ENCODE results near the gene PSME4. TPM values are rescaled to one million over a fixed set of nuclear protein-coding genes. Genes with fewer than 3 reads are reported as not detected.

Gene PSME4
- total RNA-seq (2014; rRNA removed; shearing (Covaris generic)): 46.4 and 47.2 TPM in 2 replicates

GRCh38 chr2:53970724-53971602, at the start of gene PSME4:
PSME4 (minus strand) TSS chr2:53970993; CDS start chr2:53970784, 209 bp downstream.

GRCh38 chr2:53859206-53860181, 111.3 kb downstream of the PSME4 start, which contains the start of gene GPR75:
GPR75 (minus strand) TSS chr2:53859967; CDS start chr2:53854756, 5,211 bp downstream.

Small RNA genes lying within 50 kb of the gene (small RNA-seq; reads per million reads assigned to genes)
- gene MIR3682: not detected

Other genes with a start within 250 kb of the PSME4 start
- gene CHAC2, start 203.2 kb downstream of the PSME4 start, total RNA-seq (2014; rRNA removed; shearing (Covaris generic)): 11.7 and 14.1 TPM in 2 replicates
- gene ASB3, start 184.0 kb downstream of the PSME4 start, total RNA-seq (2014; rRNA removed; shearing (Covaris generic)): 13.1 and 14.7 TPM in 2 replicates
- gene ERLEC1, start 183.9 kb downstream of the PSME4 start, total RNA-seq (2014; rRNA removed; shearing (Covaris generic)): 92.9 and 126 TPM in 2 replicates
- 2.4 and 3.0 TPM in 2 replicates for gene GPR75, start 111.0 kb downstream of the PSME4 start, total RNA-seq (2014; rRNA removed; shearing (Covaris generic))
- gene ACYP2, start 144.6 kb upstream of the PSME4 start, total RNA-seq (2014; rRNA removed; shearing (Covaris generic)): 4.7 and 7.2 TPM in 2 replicates

Measured in A375 (cell line).